SH-SY5Y (cell line): ENCODE results near the gene ING3.

Experiments used
- GATA2 ChIP-seq: IDR thresholded peaks from 2 replicates; pipeline ENCODE4 v1.6.1; 2011; ENCODE audit warnings: mild to moderate bottlenecking, low read depth, low read length
- GATA3 ChIP-seq: IDR thresholded peaks from 2 replicates; pipeline ENCODE4 v1.6.1; 2011; ENCODE audit warnings: low read depth, mild to moderate bottlenecking, low read length, moderate library complexity

- TF ChIP-seq GATA2 (no peak), GATA3 (no peak)
Observed at GRCh38 chr7:120926943-120927346, 23.6 kb upstream of the ING3 start.
